HG02763 (cell line): ENCODE results near the gene PARS2.

Experiments used
- ATAC-seq: cut with Tn5 transposase; IDR thresholded peaks from one replicate; pipeline ENCODE4 v1.9.1; 2021; ENCODE audit warnings: mild to moderate bottlenecking, moderate library complexity; ENCODE audit not compliant: unreplicated experiment

PARS2 gene

GRCh38 chr1:54800041-54800898, 35.9 kb upstream of the PARS2 start:
- no peak for ATAC-seq

GRCh38 chr1:54798769-54799641, 34.7 kb upstream of the PARS2 start:
- no peak for ATAC-seq

GRCh38 chr1:54798206-54798605, 33.9 kb upstream of the PARS2 start:
- no peak for ATAC-seq

- ATAC-seq, result no peak
Observed at GRCh38 chr1:54796902-54797301, 32.6 kb upstream of the PARS2 start.

DNA sequence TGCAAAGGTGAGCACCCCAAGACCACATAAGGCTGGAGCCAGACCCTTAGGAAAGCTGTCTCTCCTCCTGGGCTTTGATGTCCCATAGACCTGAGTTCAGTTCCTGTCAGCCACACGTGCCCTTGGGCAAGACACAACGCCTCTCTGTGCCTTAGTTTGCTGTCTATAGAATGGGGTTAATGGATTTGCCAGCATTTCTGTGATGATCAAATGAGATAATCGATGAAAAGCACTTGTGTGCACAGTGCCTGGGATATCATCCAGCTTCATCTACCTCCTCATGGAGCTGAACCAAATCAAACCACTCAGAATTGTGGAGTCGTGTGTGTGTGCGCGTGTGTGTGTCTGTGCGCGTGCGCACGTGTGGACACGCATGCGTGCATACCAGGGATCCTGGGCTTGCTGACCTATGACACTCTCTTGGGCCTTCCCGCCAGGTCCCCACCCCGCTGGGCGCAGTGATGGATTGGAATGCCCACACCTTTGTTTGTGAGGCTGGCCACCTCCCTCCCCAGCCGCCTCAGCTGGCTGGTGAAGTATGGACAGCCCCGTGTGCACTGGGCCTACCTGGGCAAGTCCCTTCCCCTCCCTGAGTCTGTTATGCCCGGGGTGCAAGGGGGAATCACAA, 31.6 kb upstream of the PARS2 start:
- no peak for ATAC-seq

DNA sequence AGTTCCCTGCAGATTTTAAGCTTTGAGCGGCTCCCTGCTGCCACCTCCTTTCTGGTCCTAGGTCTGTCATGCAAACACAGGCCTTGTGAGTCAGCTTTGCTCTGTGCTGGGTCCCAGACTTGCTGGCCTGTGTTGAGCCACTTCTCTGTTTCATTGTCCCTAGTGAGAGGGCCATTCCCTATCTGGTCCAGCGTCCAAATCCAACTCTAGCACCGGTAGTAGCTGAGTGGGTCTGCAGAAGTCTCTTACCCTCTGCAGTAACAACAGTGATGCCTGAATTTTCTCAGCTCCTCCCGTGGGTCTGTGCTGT, 31.0 kb upstream of the PARS2 start:
- ATAC-seq, result no peak

DNA sequence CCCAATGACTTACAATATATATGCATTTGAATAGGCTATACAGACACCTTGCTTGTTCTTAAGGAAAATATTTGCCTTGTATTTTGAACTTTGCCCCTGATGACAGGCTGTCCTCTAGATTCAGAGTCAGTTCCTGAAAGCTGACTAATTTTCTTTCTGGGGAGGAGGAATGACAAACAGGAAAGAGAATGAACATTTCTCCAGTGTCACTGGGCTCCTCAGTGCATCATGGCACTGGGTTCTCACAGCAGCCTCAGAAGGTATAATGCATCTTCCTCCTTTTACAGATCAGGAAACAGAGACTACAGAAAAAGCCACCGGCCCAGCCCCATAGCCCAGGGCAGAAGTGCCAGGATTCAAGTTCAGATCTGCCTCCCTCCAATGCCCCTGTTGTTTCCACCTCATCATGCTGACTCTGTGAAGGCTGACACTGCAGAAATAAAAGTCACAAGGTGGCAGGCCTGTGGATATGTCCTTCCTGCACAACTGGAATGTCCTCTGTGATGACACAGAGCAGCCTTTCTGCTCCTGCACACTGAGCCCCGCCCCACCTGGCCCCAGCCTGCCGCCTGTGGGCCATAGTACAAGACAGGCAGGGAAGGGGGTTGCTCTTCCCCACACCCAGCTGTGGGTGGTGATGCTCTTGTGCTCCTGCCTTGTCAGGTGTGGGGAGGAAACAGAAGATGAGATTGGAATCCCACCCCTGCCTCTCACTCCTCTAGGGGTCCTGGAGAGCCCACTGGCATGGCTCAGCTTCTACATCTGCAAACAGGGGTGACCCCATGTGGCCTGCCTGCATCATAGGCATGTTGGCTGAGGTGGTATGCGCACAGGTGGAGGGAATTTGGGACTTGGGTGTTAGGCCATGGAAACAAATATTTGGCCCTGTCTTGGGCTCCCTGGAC, 30.4 kb upstream of the PARS2 start:
- no peak for ATAC-seq

DNA sequence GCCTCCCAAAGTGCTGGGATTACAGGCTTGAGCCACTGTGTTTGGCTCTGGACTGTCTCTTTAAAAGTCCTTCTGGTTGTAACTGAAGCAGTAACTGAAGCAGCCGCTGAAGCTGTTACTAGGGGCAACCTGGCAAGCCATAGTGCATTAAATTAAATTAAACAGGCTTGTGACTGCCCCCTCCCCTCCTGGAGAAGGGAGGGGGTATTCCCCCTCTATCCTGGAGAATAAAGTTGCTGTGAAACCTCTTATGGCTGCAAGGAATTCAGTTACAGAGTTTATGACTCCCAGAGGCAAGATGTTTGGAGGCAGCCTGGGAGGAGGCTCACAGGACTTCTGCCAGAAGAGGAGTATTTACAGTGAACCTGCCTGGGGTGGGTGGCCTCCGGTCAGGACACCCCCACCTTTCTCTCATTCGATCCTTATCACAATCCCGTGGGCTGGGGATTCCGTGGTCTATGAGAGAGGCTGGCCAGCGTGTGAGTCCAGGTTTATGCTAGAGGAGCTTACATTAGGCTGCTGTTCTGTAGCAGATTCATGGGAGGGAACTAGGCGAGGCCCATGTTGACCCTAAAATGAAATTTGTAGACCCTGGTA, 28.5 kb upstream of the PARS2 start:
- no peak for ATAC-seq

DNA sequence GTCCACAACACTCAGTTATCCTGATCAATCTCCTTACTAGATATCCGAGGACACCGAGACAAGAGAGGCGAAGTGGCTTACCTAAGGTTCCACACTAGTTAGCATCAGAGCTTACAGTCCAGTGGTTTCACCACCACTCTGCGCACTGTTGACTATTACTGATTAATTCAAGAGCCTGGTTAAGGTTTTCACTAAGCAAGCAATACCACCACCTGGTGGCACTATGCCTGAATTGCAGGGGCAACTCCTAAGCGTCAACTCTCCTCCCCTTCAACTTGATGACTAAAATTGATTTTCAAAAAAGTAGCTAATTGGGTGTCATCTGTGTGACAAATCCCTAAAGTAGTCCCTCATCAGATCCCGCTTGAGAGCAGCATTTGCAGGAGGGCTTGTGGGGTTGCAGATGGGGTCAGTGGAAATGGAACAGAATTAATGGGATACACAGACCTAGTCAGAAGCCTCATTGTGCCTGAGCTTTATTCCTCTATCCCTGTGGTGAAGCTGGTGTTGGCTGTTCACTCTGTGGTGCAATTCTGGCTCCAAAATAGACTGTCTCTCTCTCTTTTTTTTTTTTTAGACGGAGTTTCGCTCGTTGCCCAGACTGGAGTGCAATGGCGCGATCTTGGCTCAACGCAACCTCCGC, 27.7 kb upstream of the PARS2 start:
- no peak for ATAC-seq

- no peak for ATAC-seq
Observed at GRCh38 chr1:54788459-54788858, 24.1 kb upstream of the PARS2 start.

DNA sequence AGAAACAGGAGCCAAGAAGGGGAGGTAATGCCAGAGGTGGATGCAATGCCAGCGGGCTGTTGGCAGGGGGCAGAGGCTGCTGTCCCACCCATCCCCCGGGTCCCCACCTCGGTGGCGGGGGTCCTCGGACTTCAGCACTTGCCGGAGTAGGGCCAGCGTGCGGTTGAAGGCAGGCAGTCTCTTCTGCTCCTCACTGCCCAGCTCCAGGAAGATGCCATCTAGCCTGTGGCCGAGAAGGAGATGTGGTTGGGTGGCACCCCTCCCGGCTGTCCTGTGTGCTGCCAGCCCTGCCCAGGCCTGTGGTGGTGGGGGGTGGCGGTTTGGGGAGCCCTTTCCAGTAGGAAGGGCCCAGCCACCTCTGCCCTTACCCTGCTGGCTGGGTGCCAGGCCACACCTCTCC, 23.3 kb upstream of the PARS2 start:
- no peak for ATAC-seq

DNA sequence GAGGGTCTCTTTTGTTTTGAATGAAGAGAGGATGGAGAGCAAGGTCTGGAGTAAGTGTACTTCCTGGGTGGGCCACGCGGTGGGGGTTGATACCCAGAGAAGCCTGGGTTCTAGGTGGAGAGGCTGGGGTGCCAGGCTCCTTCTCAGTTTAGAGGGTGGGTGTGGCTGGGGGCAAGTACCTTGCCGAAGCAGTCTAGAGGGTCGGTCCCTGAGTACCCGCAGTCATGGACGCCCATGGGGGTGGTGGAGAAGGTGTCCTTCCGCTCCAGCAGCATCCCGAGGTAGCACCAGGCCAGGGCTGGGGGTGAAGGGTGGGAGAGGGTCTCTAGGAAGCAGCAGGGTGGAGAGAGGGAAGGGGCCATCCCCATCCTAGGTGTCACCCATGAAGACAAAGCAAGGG, 22.5 kb upstream of the PARS2 start:
- no peak for ATAC-seq

GRCh38 chr1:54784066-54784465, 19.7 kb upstream of the PARS2 start:
- no peak for ATAC-seq

DNA sequence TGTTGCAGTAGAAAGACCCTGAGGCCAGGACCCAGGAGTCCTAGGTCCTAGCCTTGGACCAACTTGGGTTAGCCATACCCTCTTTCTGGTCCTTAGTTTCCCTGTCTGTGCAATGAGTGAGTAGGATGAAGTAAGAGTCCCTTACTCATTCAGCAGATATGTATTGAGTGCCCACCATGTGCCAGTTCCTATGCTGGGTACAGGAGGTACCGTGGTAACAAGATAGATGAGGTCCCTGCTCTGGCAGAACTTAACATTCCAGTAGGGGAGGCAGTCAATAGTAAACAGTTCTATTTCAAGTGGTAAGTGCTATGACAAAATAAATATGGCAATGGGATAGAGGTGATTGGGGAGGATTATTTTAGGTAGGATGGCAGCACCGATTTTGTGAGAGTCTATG, 18.3 kb upstream of the PARS2 start:
- no peak for ATAC-seq

DNA sequence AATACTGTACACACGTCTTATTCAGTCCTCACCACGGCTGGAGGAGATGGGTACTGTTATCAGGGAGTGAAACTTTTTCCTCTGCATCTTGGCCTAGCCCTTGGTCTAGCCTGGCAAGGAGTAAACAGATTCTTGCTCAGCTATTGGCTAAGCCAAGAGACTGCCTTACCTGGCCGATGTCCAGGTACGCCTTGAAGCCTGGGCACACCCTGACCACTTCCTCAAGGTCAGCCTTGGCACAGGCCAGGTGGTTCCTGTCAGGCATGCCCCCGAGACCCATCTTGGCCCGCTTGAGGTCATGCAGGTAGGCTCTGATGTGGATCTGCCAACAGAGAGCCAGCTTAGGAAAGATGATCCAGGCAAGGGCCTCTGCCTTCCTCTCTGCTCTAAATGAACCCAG, 17.8 kb upstream of the PARS2 start:
- ATAC-seq, result no peak

DNA sequence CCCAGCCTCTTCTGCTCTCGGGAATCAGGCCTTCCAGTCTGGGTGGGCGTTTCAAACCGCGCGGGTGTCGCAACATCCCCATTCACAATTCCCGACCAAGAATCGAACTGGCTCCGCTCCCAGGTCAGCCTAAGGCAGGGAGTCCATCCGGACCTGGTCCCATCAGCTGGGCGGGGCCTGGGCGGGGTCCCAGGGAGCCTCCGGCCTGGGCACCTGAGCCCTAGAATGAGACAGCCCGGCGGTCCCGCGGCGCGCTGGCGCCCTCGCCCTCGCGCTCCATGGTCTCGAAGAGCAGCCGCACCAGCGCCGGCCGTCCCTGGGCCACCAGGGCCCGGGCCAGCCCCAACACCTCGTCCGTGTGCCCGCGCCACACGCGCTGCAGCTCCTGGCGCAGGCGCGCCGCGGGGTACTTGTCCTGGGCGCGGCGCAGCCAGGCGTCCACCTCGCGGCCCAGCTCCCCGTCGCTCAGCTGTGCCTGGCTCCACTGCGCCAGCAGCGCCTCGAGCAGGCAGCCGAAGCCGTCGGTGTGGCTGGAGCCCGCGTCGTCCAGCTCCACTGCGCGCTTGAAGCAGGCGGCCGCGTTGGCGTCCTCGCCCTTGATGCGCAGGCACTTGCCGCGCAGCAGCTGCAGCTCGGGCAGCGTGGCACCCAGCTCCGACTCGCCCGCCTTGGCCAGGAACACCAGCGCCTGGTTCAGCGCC, 16.9 kb upstream of the PARS2 start:
- no peak for ATAC-seq

- no peak for ATAC-seq
Observed at GRCh38 chr1:54777431-54777830, 13.1 kb upstream of the PARS2 start.

DNA sequence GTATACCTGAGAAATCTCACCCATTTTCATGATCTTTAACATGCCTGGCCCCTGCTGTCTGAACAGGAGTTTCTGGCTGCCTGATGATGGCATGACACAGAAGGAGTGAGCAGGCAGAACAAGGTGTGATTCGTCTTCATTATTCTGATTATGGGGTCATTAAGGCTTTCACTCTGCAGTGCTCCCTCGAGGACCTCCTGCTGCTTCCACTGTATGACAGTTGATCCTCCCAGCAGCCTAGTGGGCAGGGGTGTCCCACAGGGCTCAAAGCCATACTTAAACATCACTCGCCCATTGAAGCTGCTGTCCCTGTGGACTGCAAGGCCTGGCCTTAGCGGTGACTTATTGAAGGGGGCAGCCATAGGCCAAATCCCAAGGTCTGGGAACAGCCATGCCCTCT, 12.7 kb upstream of the PARS2 start:
- no peak for ATAC-seq
